Measurements from ENCODE around the gene PRRG3.

Gene PRRG3

DNA sequence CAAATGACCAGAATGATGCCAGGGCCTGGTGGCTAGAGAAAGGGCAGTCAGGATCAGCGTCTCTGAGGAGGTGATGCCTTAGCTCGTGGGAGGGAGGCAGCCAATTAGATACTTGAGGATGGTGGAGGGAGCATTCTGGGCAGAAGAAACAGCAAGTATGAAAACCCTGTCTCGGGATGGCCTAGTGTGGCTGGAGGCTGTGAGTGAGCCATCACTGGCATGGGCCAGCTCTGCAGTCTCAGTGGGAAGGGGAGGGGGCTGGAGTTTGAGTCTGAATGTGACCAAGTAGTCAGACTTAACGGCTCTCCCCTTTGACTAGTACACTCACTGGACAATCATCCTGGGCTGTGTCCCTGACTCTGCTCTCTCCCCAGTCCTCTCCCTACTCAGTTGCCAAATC, 46.3 kb downstream of the PRRG3 start:
- in situ Hi-C loops (cut with HindIII; ENCODE audit: low sequenced_read_pairs) = no loop called here

DNA sequence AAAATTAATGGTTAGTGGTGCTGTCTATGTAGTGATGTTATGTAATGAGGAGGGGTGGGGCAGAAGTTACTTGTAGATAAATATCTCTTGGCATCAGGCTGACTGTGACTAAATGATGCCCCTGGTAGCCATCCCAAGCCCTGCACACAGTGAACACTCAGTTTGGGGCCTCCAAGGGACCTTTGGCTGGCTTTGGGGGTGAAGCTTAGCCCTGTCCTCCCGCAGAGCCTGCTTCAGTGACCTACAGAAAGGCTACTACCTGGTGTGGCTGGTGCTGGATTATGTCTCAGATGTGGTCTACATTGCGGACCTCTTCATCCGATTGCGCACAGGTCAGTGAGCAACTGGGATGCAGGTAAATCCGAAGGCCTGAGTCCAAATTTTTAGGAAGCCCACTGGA, 47.1 kb downstream of the PRRG3 start:
- in situ Hi-C loops (cut with HindIII; ENCODE audit: low sequenced_read_pairs) = no loop called here

DNA sequence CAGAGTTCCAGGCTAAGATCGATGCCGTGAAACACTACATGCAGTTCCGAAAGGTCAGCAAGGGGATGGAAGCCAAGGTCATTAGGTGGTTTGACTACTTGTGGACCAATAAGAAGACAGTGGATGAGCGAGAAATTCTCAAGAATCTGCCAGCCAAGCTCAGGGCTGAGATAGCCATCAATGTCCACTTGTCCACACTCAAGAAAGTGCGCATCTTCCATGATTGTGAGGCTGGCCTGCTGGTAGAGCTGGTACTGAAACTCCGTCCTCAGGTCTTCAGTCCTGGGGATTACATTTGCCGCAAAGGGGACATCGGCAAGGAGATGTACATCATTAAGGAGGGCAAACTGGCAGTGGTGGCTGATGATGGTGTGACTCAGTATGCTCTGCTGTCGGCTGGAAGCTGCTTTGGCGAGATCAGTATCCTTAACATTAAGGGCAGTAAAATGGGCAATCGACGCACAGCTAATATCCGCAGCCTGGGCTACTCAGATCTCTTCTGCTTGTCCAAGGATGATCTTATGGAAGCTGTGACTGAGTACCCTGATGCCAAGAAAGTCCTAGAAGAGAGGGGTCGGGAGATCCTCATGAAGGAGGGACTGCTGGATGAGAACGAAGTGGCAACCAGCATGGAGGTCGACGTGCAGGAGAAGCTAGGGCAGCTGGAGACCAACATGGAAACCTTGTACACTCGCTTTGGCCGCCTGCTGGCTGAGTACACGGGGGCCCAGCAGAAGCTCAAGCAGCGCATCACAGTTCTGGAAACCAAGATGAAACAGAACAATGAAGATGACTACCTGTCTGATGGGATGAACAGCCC, 48.6 kb downstream of the PRRG3 start:
- in situ Hi-C loops (cut with HindIII; ENCODE audit: low sequenced_read_pairs) = no loop called here

DNA sequence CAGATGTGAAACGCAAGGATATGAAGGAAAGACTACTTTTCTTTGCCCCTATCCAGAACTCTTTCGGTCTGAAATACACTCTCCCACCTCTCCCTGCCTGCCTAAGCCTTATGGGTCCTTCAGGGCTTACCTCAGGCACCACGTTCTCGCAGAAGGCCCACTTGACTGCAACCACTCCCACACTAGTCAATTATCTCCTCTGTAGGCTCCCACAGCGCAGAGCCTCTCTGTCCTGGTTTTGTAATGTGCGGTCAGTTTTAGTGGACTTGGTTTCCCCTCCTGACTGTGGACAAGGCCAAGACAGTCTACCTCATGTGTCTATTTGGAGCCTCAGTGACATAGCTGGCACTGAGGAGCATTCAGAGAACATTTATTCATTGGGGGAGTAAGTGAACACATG, 50.4 kb downstream of the PRRG3 start:
- in situ Hi-C loops (cut with HindIII; ENCODE audit: low sequenced_read_pairs) = no loop called here

DNA sequence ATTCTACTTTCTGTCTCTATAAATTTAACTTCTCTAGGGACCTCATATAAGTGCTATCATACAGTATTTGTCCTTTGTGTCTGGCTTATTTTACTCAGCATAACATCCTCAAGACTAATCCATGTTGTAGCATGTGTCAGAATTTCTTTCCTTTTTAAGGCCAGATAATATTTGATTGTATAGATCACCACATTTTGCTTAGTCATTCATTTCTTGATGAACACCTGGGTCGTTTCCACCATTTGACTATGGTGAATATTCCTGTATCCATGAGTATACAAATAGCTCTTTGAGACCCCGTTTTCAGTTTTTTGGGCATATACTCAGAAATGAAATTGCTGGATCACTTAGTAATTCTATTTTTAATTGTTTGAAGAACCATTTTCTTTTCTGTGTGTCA, 51.2 kb downstream of the PRRG3 start:
- in situ Hi-C loops (cut with HindIII; ENCODE audit: low sequenced_read_pairs) = no loop called here

DNA sequence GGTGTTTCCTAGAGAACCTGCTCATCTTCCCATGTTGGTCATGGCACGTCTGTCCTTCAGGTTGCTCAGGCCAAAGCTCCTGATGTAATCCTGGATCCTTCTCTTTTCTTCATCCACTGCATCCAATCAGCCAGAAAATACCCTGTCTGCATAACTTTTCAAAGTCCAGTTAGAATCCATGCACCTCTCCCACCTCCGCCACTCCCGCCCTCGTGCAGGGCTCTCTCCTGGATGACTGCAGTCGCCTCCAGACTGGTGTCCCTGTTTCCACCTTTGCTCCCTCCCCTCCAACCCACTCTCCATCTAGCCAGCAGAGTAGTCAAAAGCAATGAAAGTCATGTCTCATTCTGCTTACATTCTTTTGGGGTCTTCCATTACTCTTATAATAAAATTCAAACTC, 55.3 kb downstream of the PRRG3 start:
- in situ Hi-C loops (cut with HindIII; ENCODE audit: low sequenced_read_pairs) = loop anchor here (25.0 kb wide), 1 partner anchor 887 kb away; the partner anchor contains the start of gene GABRQ

DNA sequence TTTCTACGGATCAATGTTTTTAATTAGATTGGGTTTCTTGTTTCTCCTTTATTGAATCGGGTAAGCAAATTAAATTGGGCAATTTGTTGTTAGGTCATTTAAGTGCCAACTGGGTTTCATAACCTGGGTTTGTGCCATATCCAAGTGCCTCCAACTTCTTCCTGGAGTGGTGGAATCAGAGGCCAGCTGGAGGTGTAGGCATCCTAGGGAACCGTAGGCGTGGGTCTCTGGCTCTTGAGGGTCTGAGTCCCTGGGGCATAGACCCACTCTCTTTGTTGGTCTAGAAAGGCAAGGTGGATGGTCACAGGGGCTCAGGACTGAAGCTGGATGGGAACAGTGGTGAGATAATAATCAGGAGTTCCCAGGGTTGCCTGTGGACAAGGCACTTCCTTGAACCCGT, 57.6 kb downstream of the PRRG3 start:
- in situ Hi-C loops (cut with HindIII; ENCODE audit: low sequenced_read_pairs) = loop anchor here (25.0 kb wide), 1 partner anchor 884 kb away; the partner anchor contains the start of gene GABRQ

DNA sequence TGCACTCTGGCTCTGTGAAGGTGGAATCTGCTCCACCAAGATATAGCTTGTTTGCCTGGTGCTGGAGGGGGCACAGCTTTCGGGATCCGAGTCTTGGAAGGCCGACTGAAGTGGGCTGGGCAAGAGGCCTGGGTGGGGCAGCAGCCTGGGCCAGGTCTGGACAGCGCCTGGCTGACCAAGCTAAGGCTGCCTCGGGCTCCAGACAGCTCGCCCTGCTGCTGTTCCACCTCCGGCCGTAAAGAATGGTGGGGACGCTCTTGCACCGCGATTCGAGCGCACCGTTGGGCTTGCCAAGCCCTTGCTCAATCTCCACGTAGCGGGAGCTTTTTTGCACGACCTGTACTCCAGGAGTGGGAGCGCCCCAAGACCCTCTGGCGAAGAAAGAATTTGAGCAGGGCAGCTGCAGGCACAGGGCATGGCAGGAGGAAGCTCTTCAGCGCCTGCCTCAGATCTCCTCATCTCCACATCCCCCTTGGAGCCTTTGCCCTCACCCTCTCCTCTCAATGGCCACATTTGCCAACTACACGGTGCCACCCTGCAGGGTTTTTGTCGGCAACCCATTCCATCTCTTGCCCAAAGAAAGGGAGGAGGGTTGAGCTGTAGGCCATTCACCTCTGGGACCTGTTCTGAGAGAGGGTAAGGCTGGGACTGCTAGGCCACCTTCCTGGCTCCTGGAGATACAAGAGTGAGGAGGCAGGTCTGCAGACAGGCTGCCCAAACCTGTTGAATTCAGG, 58.2 kb downstream of the PRRG3 start:
- in situ Hi-C loops (cut with HindIII; ENCODE audit: low sequenced_read_pairs) = loop anchor here (25.0 kb wide), 1 partner anchor 884 kb away; the partner anchor contains the start of gene GABRQ

DNA sequence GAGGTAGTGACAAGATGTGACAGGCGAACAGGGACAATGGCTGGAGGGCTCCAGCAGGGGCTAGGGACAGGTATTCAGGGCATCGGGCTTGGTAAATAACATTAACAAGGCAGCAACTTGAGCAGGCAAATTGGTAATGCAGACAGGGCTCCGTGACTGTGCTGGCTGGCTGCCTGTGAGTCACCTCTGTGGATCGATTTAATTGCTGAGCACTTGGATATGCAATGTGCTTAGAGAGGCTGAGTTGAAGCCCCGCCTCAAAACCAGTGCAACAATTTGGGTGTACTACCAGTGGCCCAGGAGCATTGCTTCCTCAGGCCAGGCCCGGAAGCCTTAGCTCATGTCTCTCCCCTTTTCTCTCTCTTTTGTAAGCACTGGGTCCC, 58.8 kb downstream of the PRRG3 start:
- in situ Hi-C loops (cut with HindIII; ENCODE audit: low sequenced_read_pairs) = loop anchor here (25.0 kb wide), 1 partner anchor 883 kb away; the partner anchor contains the start of gene GABRQ

DNA sequence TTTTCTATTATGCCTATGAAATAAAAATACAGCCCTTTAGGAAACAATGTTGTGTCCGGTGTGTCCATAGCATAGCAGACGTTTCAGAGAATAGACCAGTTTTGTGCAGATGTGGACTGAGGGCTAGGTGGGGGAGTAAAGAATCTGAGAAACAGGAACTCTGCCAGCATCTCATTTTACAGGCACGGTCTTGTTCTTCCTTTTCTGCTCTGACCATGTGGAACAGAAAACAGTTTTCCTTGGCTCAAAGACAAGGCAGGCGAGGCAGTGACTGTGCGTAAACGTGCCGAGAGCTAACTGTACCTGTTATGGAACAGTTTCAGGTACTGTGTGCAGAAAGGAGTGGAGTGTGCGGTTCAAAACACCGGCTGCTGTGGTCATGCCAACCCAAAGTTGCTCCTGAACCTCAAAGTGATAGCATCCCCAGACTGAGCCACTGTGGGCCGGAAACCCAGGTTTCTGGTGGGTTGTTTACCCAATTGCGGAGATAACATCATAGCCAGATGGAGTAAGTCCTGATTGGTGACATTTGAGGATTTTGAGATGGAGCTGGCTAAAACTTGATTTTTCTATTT, 59.5 kb downstream of the PRRG3 start:
- in situ Hi-C loops (cut with HindIII; ENCODE audit: low sequenced_read_pairs) = loop anchor here (25.0 kb wide), 1 partner anchor 883 kb away; the partner anchor contains the start of gene GABRQ
